K562 (cell line): ENCODE results near the gene COQ8B. TPM values are rescaled to one million over a fixed set of nuclear protein-coding genes. Genes with fewer than 3 reads are reported as not detected.

Source experiments
- ATF7 ChIP-seq: fragments of 450-650 bp; IDR thresholded peaks from 2 replicates; pipeline ENCODE4 v1.7.1; 2014; ENCODE audit warnings: mild to moderate bottlenecking, moderate library complexity
- BRF1 ChIP-seq: IDR thresholded peaks from 3 replicates; pipeline ENCODE4 v1.6.1; 2011; ENCODE audit warnings: borderline replicate concordance, mild to moderate bottlenecking; ENCODE audit not compliant: insufficient read length; ENCODE audit errors: extremely low read depth
- CBFA2T3 ChIP-seq: fragments of 450-650 bp; IDR thresholded peaks from 2 replicates; pipeline ENCODE4 v1.6.1; 2017
- FIP1L1 ChIP-seq: fragments of 200-400 bp; formaldehyde crosslinking; IDR thresholded peaks from 2 replicates; pipeline ENCODE4 v1.6.1; 2018; ENCODE audit warnings: mild to moderate bottlenecking, low read depth, low read length; ENCODE audit not compliant: poor library complexity, severe bottlenecking
- FOS ChIP-seq: IDR thresholded peaks from 3 replicates; pipeline ENCODE4 v1.6.1; 2011; ENCODE audit not compliant: insufficient read length; ENCODE audit errors: extremely low read depth
- HCFC1 ChIP-seq: IDR thresholded peaks from 2 replicates; pipeline ENCODE4 v1.6.1; 2012; ENCODE audit warnings: low read depth, low read length, improper control_type of control experiment
- HDAC1 ChIP-seq, 2 experiments: fragments of 450-650 bp; IDR thresholded peaks; 2 replicates each; pipeline ENCODE4 v1.6.1; 2016 to 2017; ENCODE audit warnings: inconsistent platforms in 1 of 2, mild to moderate bottlenecking in 1 of 2, moderate library complexity in 1 of 2
- HMG20B ChIP-seq: fragments of 250-450 bp; sonication (Bioruptor Pico); IDR thresholded peaks from 2 replicates; pipeline ENCODE4 v1.5.0; 2021; ENCODE audit warnings: mild to moderate bottlenecking
- HSF4 ChIP-seq: fragments of 250-450 bp; sonication (Bioruptor Pico); IDR thresholded peaks from 2 replicates; pipeline ENCODE4 v2.1.2; 2022; ENCODE audit warnings: mild to moderate bottlenecking, moderate library complexity, borderline replicate concordance
- SOX6 ChIP-seq: fragments of 450-650 bp; IDR thresholded peaks from 2 replicates; pipeline ENCODE4 v1.6.1; 2014; ENCODE audit warnings: mild to moderate bottlenecking
- TARDBP ChIP-seq: fragments of 450-650 bp; IDR thresholded peaks from 2 replicates; pipeline ENCODE4 v1.6.1; 2016
- WHSC1 ChIP-seq: IDR thresholded peaks from one replicate; pipeline ENCODE4 v1.6.1; 2012; ENCODE audit warnings: low read length, control low read depth, inconsistent platforms
- ZNF561 ChIP-seq: fragments of 450-650 bp; formaldehyde crosslinking; conservative IDR thresholded peaks from 2 replicates; pipeline ENCODE4 v1.4.0; 2020; ENCODE audit warnings: mild to moderate bottlenecking, moderate library complexity
- ZNF586 ChIP-seq: fragments of 450-650 bp; formaldehyde crosslinking; conservative IDR thresholded peaks from 2 replicates; pipeline ENCODE4 v1.4.0; 2020; ENCODE audit warnings: mild to moderate bottlenecking, moderate library complexity
- ZNF589 ChIP-seq: fragments of 200-800 bp; sonication (Bioruptor generic); IDR thresholded peaks from 2 replicates; pipeline ENCODE4 v1.6.1; 2016; ENCODE audit warnings: low read depth, missing genetic modification characterization, missing compliant biosample characterization
- polyA plus RNA-seq, 8 experiments: library from polyadenylated mRNA; depleted of rRNA in 4 of 8; stranded (reverse) in 5 of 8; unstranded in 3 of 8; fragments of >200 nt; fragmentation: Nextera tagmentation in 2 of 8; fragmentation: Illumina TruSeq in 1 of 8; extraction: Ambion mirVana in 2 of 8; extraction: Trizol in 1 of 8; gene quantifications; 2 replicates each; pipeline versions ENCODE4 v1.2.1 to v1.2.3, GENCODE V29; 2011 to 2014; ENCODE audit warnings: inconsistent platforms in 1 of 8, missing spikeins in 1 of 8
- total RNA-seq, 7 experiments: library from RNA; depleted of rRNA in 6 of 7; stranded (reverse); fragments of >200 nt in 6 of 7; fragmentation: Illumina TruSeq in 2 of 7; extraction: Trizol in 2 of 7; gene quantifications; 2 replicates each; pipeline versions ENCODE4 v1.2.1 to v1.2.3, GENCODE V29; 2011 to 2021; ENCODE audit warnings: low replicate concordance in 1 of 7
- TF ChIP-seq, protein P1 (sequence below): fragments of 450-650 bp; IDR thresholded peaks from 2 replicates; pipeline ENCODE4 v1.6.1; 2017; ENCODE audit warnings: antibody characterized with exemption, mild to moderate bottlenecking
- TF ChIP-seq, protein P2 (sequence below): sonication (generic); formaldehyde crosslinking; IDR thresholded peaks from 2 replicates; pipeline ENCODE4 v1.4.0; 2020; ENCODE audit warnings: mild to moderate bottlenecking, missing genetic modification reagents
- TF ChIP-seq, protein P3 (sequence below): sonication (generic); formaldehyde crosslinking; IDR thresholded peaks from 2 replicates; pipeline ENCODE4 v1.8.0; 2023; ENCODE audit warnings: mild to moderate bottlenecking, missing genetic modification reagents
- TF ChIP-seq, protein P4 (sequence below), 2 experiments: fragments of 450-650 bp; conservative IDR thresholded peaks; 2 replicates each; pipeline ENCODE4 v1.6.1; 2017; ENCODE audit warnings: mild to moderate bottlenecking in 2 of 2, moderate library complexity in 2 of 2

The COQ8B gene
- total and polyA plus RNA-seq, 9 of the 15 experiments (the other 6 are each of a cell fraction or from before 2014, with no cell fraction given), result 0.41 to 32.3 (median 12.9) TPM

DNA sequence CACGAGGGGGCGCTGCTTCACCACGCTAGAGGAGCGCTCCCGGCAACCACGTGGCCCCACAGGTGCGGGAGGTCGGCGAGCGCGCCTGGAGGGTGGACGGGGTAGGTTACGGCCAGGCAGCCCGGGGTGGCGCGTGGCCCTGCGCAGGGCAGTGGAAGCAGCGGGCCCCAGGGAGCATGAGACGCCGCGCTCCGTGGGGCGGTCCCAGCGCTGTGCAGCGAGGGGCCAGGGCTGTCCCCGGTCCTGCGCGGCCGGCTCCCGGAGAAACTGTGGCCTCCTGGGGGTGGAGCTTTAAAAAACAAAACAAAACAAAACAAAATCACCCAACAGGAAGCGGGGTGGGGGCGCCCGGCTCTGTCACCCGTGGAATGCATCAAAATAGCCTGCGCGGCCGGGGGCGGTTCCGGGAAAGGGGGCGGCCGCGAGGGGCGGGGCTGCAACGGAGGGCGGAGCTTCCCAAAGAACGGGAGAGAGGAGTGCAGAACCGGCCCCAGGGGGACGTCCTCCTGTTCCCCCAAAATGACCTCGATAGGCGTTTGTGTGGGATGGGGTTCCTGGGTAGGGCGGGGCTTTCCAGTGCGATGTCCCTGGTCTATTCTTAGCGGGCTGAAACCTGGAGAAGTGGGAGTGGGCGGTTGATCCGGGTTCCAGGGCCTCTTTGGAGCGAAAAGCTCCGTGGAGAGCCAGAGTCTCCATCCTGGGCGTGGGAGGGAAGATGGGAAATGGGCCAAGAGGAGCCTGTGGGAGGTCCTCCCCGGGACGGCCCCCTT is 53.6 kb downstream of the COQ8B start (continued):
- TF ChIP-seq ZNF589 (CRISPR knock-in tag) (no peak), HCFC1 (peak; percentile 51; the same call in 1 of the 2 replicates), HMG20B (CRISPR knock-in tag) (no peak), FOS (no peak), HSF4 (CRISPR knock-in tag) (no peak), ATF7 (peak; percentile 67; the same call in 1 of the 2 replicates), BRF1 (no peak), SOX6 (peak; percentile 68), CBFA2T3 (peak; percentile 56), ZNF561 (CRISPR knock-in tag) (no peak), HDAC1 (IDR thresholded peaks at IDR 0.05) (peak; percentile 48 to 99; a peak in 3 of 4 replicates), ZNF586 (CRISPR knock-in tag) (no peak), TARDBP (peak; percentile 89; the same call in 1 of the 2 replicates), WHSC1 (no peak), FIP1L1 (peak; percentile 95)
- TF ChIP-seq, protein P1, sequence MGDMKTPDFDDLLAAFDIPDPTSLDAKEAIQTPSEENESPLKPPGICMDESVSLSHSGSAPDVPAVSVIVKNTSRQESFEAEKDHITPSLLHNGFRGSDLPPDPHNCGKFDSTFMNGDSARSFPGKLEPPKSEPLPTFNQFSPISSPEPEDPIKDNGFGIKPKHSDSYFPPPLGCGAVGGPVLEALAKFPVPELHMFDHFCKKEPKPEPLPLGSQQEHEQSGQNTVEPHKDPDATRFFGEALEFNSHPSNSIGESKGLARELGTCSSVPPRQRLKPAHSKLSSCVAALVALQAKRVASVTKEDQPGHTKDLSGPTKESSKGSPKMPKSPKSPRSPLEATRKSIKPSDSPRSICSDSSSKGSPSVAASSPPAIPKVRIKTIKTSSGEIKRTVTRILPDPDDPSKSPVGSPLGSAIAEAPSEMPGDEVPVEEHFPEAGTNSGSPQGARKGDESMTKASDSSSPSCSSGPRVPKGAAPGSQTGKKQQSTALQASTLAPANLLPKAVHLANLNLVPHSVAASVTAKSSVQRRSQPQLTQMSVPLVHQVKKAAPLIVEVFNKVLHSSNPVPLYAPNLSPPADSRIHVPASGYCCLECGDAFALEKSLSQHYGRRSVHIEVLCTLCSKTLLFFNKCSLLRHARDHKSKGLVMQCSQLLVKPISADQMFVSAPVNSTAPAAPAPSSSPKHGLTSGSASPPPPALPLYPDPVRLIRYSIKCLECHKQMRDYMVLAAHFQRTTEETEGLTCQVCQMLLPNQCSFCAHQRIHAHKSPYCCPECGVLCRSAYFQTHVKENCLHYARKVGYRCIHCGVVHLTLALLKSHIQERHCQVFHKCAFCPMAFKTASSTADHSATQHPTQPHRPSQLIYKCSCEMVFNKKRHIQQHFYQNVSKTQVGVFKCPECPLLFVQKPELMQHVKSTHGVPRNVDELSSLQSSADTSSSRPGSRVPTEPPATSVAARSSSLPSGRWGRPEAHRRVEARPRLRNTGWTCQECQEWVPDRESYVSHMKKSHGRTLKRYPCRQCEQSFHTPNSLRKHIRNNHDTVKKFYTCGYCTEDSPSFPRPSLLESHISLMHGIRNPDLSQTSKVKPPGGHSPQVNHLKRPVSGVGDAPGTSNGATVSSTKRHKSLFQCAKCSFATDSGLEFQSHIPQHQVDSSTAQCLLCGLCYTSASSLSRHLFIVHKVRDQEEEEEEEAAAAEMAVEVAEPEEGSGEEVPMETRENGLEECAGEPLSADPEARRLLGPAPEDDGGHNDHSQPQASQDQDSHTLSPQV, result peak; percentile 90
- TF ChIP-seq, protein P2, sequence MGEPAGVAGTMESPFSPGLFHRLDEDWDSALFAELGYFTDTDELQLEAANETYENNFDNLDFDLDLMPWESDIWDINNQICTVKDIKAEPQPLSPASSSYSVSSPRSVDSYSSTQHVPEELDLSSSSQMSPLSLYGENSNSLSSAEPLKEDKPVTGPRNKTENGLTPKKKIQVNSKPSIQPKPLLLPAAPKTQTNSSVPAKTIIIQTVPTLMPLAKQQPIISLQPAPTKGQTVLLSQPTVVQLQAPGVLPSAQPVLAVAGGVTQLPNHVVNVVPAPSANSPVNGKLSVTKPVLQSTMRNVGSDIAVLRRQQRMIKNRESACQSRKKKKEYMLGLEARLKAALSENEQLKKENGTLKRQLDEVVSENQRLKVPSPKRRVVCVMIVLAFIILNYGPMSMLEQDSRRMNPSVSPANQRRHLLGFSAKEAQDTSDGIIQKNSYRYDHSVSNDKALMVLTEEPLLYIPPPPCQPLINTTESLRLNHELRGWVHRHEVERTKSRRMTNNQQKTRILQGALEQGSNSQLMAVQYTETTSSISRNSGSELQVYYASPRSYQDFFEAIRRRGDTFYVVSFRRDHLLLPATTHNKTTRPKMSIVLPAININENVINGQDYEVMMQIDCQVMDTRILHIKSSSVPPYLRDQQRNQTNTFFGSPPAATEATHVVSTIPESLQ (CRISPR knock-in tag), result peak; percentile 68; the same call in 1 of the 2 replicates
- TF ChIP-seq, protein P3, sequence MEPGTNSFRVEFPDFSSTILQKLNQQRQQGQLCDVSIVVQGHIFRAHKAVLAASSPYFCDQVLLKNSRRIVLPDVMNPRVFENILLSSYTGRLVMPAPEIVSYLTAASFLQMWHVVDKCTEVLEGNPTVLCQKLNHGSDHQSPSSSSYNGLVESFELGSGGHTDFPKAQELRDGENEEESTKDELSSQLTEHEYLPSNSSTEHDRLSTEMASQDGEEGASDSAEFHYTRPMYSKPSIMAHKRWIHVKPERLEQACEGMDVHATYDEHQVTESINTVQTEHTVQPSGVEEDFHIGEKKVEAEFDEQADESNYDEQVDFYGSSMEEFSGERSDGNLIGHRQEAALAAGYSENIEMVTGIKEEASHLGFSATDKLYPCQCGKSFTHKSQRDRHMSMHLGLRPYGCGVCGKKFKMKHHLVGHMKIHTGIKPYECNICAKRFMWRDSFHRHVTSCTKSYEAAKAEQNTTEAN, result 0 out of 2 replicates have a peak, but pooled peaks have one; percentile 39
- TF ChIP-seq, protein P4, sequence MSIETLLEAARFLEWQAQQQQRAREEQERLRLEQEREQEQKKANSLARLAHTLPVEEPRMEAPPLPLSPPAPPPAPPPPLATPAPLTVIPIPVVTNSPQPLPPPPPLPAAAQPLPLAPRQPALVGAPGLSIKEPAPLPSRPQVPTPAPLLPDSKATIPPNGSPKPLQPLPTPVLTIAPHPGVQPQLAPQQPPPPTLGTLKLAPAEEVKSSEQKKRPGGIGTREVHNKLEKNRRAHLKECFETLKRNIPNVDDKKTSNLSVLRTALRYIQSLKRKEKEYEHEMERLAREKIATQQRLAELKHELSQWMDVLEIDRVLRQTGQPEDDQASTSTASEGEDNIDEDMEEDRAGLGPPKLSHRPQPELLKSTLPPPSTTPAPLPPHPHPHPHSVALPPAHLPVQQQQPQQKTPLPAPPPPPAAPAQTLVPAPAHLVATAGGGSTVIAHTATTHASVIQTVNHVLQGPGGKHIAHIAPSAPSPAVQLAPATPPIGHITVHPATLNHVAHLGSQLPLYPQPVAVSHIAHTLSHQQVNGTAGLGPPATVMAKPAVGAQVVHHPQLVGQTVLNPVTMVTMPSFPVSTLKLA (conservative IDR thresholded peaks at IDR 0.05), result peak; percentile 99 to 100
